KMS-11 (cell line): ENCODE data around the gene NLGN3.
A peak's percentile ranks its signal among the peaks of the same experiment; 100 is the strongest.

ENCODE experiments used
- H2AFZ ChIP-seq: fragments of 200-600 bp; sonication (generic); 2 replicates; pipeline ENCODE4 v1.6.1; 2016; ENCODE audit warnings: antibody characterized with exemption, mixed run types, low read depth
- H3K27ac ChIP-seq: fragments of 200-600 bp; sonication (generic); 2 replicates; pipeline ENCODE4 v1.6.1; 2016; ENCODE audit warnings: mild to moderate bottlenecking, mixed run types
- H3K27me3 ChIP-seq: fragments of 200-600 bp; sonication (generic); 2 replicates; pipeline ENCODE4 v1.6.1; 2017; ENCODE audit warnings: mild to moderate bottlenecking, low read depth, mixed run types, moderate library complexity; ENCODE audit not compliant: insufficient read depth
- H3K36me3 ChIP-seq: fragments of 200-600 bp; sonication (generic); 2 replicates; pipeline ENCODE4 v1.6.1; 2017; ENCODE audit warnings: mild to moderate bottlenecking, mixed run types; ENCODE audit not compliant: insufficient read depth
- H3K4me1 ChIP-seq: fragments of 200-600 bp; sonication (generic); 2 replicates; pipeline ENCODE4 v1.6.1; 2016; ENCODE audit warnings: mild to moderate bottlenecking, low read depth, mixed run types; ENCODE audit not compliant: poor library complexity, severe bottlenecking
- H3K4me2 ChIP-seq: fragments of 200-600 bp; sonication (generic); 2 replicates; pipeline ENCODE4 v1.7.0; 2016; ENCODE audit warnings: mild to moderate bottlenecking, mixed run types
- H3K4me3 ChIP-seq: fragments of 200-600 bp; sonication (generic); IDR thresholded peaks from 2 replicates; pipeline ENCODE4 v1.6.1; 2017; ENCODE audit warnings: low read depth, low read length, mixed read lengths; ENCODE audit not compliant: insufficient read depth
- H3K79me2 ChIP-seq: fragments of 200-600 bp; sonication (generic); 2 replicates; pipeline ENCODE4 v1.6.1; 2016; ENCODE audit warnings: low read depth, mixed run types; ENCODE audit not compliant: insufficient read depth
- H3K9ac ChIP-seq: fragments of 200-600 bp; sonication (generic); 2 replicates; pipeline ENCODE4 v1.6.1; 2016; ENCODE audit warnings: mild to moderate bottlenecking, mixed run types
- H4K20me1 ChIP-seq: fragments of 200-600 bp; sonication (generic); 2 replicates; pipeline ENCODE4 v1.6.1; 2016; ENCODE audit warnings: mild to moderate bottlenecking, mixed run types; ENCODE audit not compliant: insufficient read depth
- CTCF ChIP-seq: fragments of 200-600 bp; sonication (generic); conservative IDR thresholded peaks from 2 replicates; pipeline ENCODE4 v1.6.1; 2017; ENCODE audit warnings: low read depth, mild to moderate bottlenecking, antibody characterized with exemption, low read length, moderate library complexity, mixed read lengths

NLGN3 gene

GRCh38 chrX:71144651-71145050 lies at the start of gene NLGN3:
Gene NLGN3, plus strand, starts transcription at chrX:71144841. Its CDS starts 2,909 bp downstream, at chrX:71147750.
- Histone ChIP-seq H3K79me2 (no peaks in the 10 kb centered on the region), H3K4me2 (no peak within 1 kb of the TSS), H3K27me3 (no peaks in the 10 kb centered on the region), H4K20me1 (no peaks in the 10 kb centered on the region), H3K9ac (no peak within 1 kb of the TSS), H3K4me1 (no peaks in the 10 kb centered on the region), H3K36me3 (no peaks in the 10 kb centered on the region), H3K4me3 (no peak within 1 kb of the TSS), H2AFZ (no peak within 1 kb of the TSS), H3K27ac (no peak within 1 kb of the TSS)
- TF ChIP-seq CTCF = no peak

- Histone ChIP-seq H3K4me3 (no peak overlapping the region), H3K9ac (peak overlapping the region; percentile 64; the same call in 1 of the 2 replicates), H3K4me2 (peak overlapping the region; percentile 78), H2AFZ (peak overlapping the region; percentile 88), H3K36me3 (no peaks in the 10 kb centered on the region), H3K27me3 (no peaks in the 10 kb centered on the region), H3K27ac (no peak overlapping the region), H4K20me1 (no peaks in the 10 kb centered on the region), H3K4me1 (peaks cover 18% of the 10 kb centered on the region), H3K79me2 (no peaks in the 10 kb centered on the region)
- no peak for TF ChIP-seq CTCF
These were observed 49.6 kb upstream of the NLGN3 start for GRCh38 chrX:71095033-71095432.

GRCh38 chrX:71095555-71095980 lies 49.1 kb upstream of the NLGN3 start, which contains the start of gene FOXO4:
Gene FOXO4, plus strand, starts transcription at chrX:71095851. Its CDS starts 678 bp downstream, at chrX:71096529.
- no peak for TF ChIP-seq CTCF
- Histone ChIP-seq H3K27ac (no peak within 1 kb of the TSS), H2AFZ (peak within 1 kb of the TSS; percentile 88), H3K4me1 (peaks cover 18% of the 10 kb centered on the region), H3K79me2 (no peaks in the 10 kb centered on the region), H3K36me3 (no peaks in the 10 kb centered on the region), H3K27me3 (no peaks in the 10 kb centered on the region), H3K4me3 (no peak within 1 kb of the TSS), H4K20me1 (no peaks in the 10 kb centered on the region), H3K4me2 (peak within 1 kb of the TSS; percentile 78), H3K9ac (peak within 1 kb of the TSS; percentile 64; the same call in 1 of the 2 replicates)

- Histone ChIP-seq H3K9ac (peak overlapping the region; percentile 64; the same call in 1 of the 2 replicates), H4K20me1 (no peaks in the 10 kb centered on the region), H3K27me3 (no peaks in the 10 kb centered on the region), H3K36me3 (no peaks in the 10 kb centered on the region), H2AFZ (peak overlapping the region; percentile 69), H3K4me1 (peaks cover 18% of the 10 kb centered on the region), H3K27ac (no peak overlapping the region), H3K4me2 (peak overlapping the region; percentile 63), H3K79me2 (no peaks in the 10 kb centered on the region), H3K4me3 (no peak overlapping the region)
- TF ChIP-seq CTCF = no peak
These were observed 48.5 kb upstream of the NLGN3 start for GRCh38 chrX:71095981-71096759.
